Endothelial cell of umbilical vein (primary cell): Measurements from ENCODE around the gene GCGR. TPM values are rescaled to one million over a fixed set of nuclear protein-coding genes. Genes with fewer than 3 reads are reported as not detected.

ENCODE experiments used
- BruUV-seq: library from RNA; stranded (reverse); fragments of 400-500 nt; replicated peaks from 2 replicates; lab custom pipeline; 2021; lab: Mats Ljungman, UMichigan
- CTCF ChIA-PET: fragments of 300-600, 350-600 bp; sonication (Branson Sonifier 250); formaldehyde crosslinking; loops from one replicate; lab custom pipeline; 2021; ENCODE audit warnings: antibody characterized with exemption, inconsistent platforms; lab: Charles Lee
- POLR2A ChIA-PET: fragments of 300-600, 350-600 bp; sonication (Branson Sonifier 250); formaldehyde crosslinking; loops from one replicate; lab custom pipeline; 2021; ENCODE audit warnings: antibody characterized with exemption, inconsistent platforms; lab: Charles Lee
- DNase-seq: peaks from one replicate; pipeline ENCODE4 v3.0.0-alpha.2; 2011; ENCODE audit warnings: low read depth, low spot score
- FAIRE-seq: peaks from 2 replicates; lab custom pipeline; 2011; peaks lifted over from hg19 to GRCh38; lab: Jason Lieb, UNC
- H2AFZ ChIP-seq: 2 replicates; pipeline ENCODE4 v1.6.0; 2012; ENCODE audit warnings: low read depth, low read length, control low read depth, inconsistent platforms
- H3K27ac ChIP-seq: 2 replicates; pipeline ENCODE4 v1.5.1; 2011; ENCODE audit warnings: low read depth, mild to moderate bottlenecking, control low read depth, low read length, moderate library complexity; ENCODE audit not compliant: insufficient read depth
- H3K27me3 ChIP-seq, 2 experiments: 2 replicates each; pipeline versions ENCODE4 v1.6.0 to v1.6.1; 2011; ENCODE audit warnings: low read length in 2 of 2, mixed read lengths in 1 of 2; ENCODE audit not compliant: control insufficient read depth in 2 of 2, insufficient read depth in 2 of 2
- H3K36me3 ChIP-seq, 2 experiments: 2 replicates in 1 of 2; 3 replicates in 1 of 2; pipeline ENCODE4 v1.5.1; 2011; ENCODE audit warnings: low read length in 2 of 2, mild to moderate bottlenecking in 1 of 2, moderate library complexity in 1 of 2; ENCODE audit not compliant: control insufficient read depth in 2 of 2, insufficient read depth in 2 of 2; ENCODE audit errors: extremely low read depth in 1 of 2
- H3K4me1 ChIP-seq: 3 replicates; pipeline ENCODE4 v1.5.1; 2011; ENCODE audit warnings: mild to moderate bottlenecking, low read length; ENCODE audit not compliant: control insufficient read depth, insufficient read depth; ENCODE audit errors: extremely low read depth
- H3K4me2 ChIP-seq: 2 replicates; pipeline ENCODE4 v1.6.1; 2011; ENCODE audit warnings: low read length, control low read depth, mixed read lengths; ENCODE audit not compliant: insufficient read depth
- H3K4me3 ChIP-seq, 3 experiments: fragments of 200-600 bp in 1 of 3; sonication (generic), shearing (Covaris generic) in 1 of 3; replicated peaks in 1 of 3; 2 replicates each; pipeline ENCODE4 v1.5.1; 2011 to 2016; ENCODE audit warnings: control low read depth in 3 of 3, low read length in 3 of 3, mild to moderate bottlenecking in 2 of 3, inconsistent platforms in 1 of 3, low read depth in 1 of 3, moderate library complexity in 1 of 3; ENCODE audit not compliant: insufficient read depth in 1 of 3
- H3K79me2 ChIP-seq: 2 replicates; pipeline ENCODE4 v1.6.0; 2012; ENCODE audit warnings: low read length, inconsistent platforms; ENCODE audit not compliant: control insufficient read depth, insufficient read depth
- H3K9ac ChIP-seq: replicated peaks from 2 replicates; pipeline ENCODE3; 2011; ENCODE audit warnings: low read length, control low read depth; ENCODE audit not compliant: insufficient read depth; ENCODE audit errors: extremely low read depth
- H3K9me1 ChIP-seq: replicated peaks from 3 replicates; pipeline ENCODE4 v1.6.0; 2011; ENCODE audit warnings: mild to moderate bottlenecking, low read length; ENCODE audit not compliant: control insufficient read depth, insufficient read depth; ENCODE audit errors: extremely low read depth
- H3K9me3 ChIP-seq: replicated peaks from 2 replicates; pipeline ENCODE4 v1.5.1; 2012; ENCODE audit warnings: low read length, inconsistent platforms; ENCODE audit not compliant: control insufficient read depth, insufficient read depth
- H4K20me1 ChIP-seq: replicated peaks from 2 replicates; pipeline ENCODE3; 2011; ENCODE audit warnings: mild to moderate bottlenecking, low read length; ENCODE audit not compliant: control insufficient read depth, insufficient read depth; ENCODE audit errors: extremely low read depth
- EZH2 ChIP-seq: IDR thresholded peaks from 2 replicates; pipeline ENCODE4 v1.6.1; 2012; ENCODE audit warnings: borderline replicate concordance, low read depth, mild to moderate bottlenecking, moderate library complexity, low read length, inconsistent platforms; ENCODE audit not compliant: severe bottlenecking
- FOS ChIP-seq: IDR thresholded peaks from 2 replicates; pipeline ENCODE4 v1.6.1; 2011; ENCODE audit warnings: mild to moderate bottlenecking, low read length, moderate library complexity, borderline replicate concordance; ENCODE audit not compliant: insufficient read depth
- GATA2 ChIP-seq: IDR thresholded peaks from 2 replicates; pipeline ENCODE4 v1.7.0; 2011; ENCODE audit warnings: low read depth, mild to moderate bottlenecking, moderate library complexity, mixed read lengths, low read length; ENCODE audit not compliant: insufficient read length, insufficient read depth
- JUN ChIP-seq: IDR thresholded peaks from 2 replicates; pipeline ENCODE4 v1.6.1; 2011; ENCODE audit warnings: borderline replicate concordance, low read depth; ENCODE audit not compliant: insufficient read length, insufficient read depth
- MYC ChIP-seq: IDR thresholded peaks from one replicate; pipeline ENCODE4 v1.6.1; 2011; ENCODE audit warnings: mild to moderate bottlenecking, low read depth, low read length
- POLR2A ChIP-seq: IDR thresholded peaks from 2 replicates; pipeline ENCODE4 v1.6.1; 2012; ENCODE audit warnings: low read depth, mild to moderate bottlenecking, control low read depth, low read length
- POLR2AphosphoS5 ChIP-seq: IDR thresholded peaks from 2 replicates; pipeline ENCODE4 v1.6.1; 2012; ENCODE audit warnings: low read depth, mild to moderate bottlenecking, control low read depth, low read length, moderate library complexity; ENCODE audit not compliant: insufficient read depth
- dilution Hi-C: fragments of 300-500 bp; cut with MboI; formaldehyde crosslinking; loops from one replicate; pipeline ENCODE4 v1.15.0; 2019; ENCODE audit warnings: low sequenced_read_pairs; ENCODE audit not compliant: extremely low pct_ligation_motif_present
- intact Hi-C: fragments of 100-400 bp; cut with micrococcal nuclease; formaldehyde crosslinking; loops from one replicate; pipeline ENCODE4 v1.10.0; 2022
- polyA plus RNA-seq, 4 experiments: library from polyadenylated mRNA; depleted of rRNA in 3 of 4; stranded (reverse) in 3 of 4; unstranded in 1 of 4; fragments of >200 nt; gene quantifications; 2 replicates each; pipeline versions ENCODE4 v1.2.1 to v1.2.3, GENCODE V29; 2011 to 2012; ENCODE audit warnings: missing spikeins in 1 of 4
- total RNA-seq: library from RNA; stranded (reverse); gene quantifications from 2 replicates; pipeline ENCODE4 v1.2.3, GENCODE V29; 2021
- TF ChIP-seq, protein P1 (sequence below): IDR thresholded peaks from 2 replicates; pipeline ENCODE4 v1.6.1; 2011; ENCODE audit not compliant: insufficient read depth, insufficient read length
- TF ChIP-seq, protein P2 (sequence below), 2 donors: IDR thresholded peaks; 1 replicate in 1 of 2; 2 replicates in 1 of 2; pipeline ENCODE4 v1.5.1; 2011; ENCODE audit warnings: low read length in 2 of 2, mild to moderate bottlenecking in 2 of 2, moderate library complexity in 2 of 2, control low read depth in 1 of 2, inconsistent platforms in 1 of 2, low read depth in 1 of 2; ENCODE audit not compliant: insufficient read depth in 1 of 2; ENCODE audit errors: extremely low read depth in 1 of 2

Gene GCGR
- total and polyA plus RNA-seq, 2 donors (not counting 3 experiments of a cell fraction or from before 2014, with no cell fraction given): not detected

DNA sequence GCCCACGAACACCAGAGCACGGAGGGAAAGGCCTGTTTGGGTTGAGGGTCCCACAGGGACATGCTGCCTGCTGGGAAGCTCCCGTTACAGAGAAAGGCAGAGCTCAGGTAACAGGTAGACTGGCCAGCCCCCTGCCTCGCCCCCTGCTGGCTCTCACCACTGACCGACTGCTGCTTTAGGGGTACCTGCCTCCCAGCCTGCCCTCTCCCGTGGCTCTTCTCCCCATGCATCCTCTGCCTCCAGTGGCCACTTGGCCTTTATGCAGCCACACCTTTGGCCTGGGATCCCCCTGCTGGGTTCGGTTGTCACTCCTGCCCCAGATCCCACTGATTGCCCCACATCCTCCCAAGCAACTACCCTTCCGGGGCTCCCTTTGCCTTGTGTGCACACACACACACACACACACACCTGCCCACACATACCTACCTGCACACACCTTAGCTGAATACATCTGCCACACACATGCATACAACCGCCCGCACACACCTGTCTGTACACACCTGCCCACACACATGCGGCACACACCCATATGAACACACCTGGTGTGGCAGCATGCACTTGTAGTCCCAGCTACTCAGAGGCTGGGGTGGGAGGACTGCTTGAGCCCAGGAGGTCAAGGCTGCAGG is 22.0 kb downstream of the GCGR start:
- CTCF ChIA-PET: no interaction called here
- Histone ChIP-seq H3K27ac (no peak overlapping the region), H3K9me1 (no peaks in the 10 kb centered on the region), H3K79me2 (peaks cover 3% of the 10 kb centered on the region), H3K27me3 (no peaks in the 10 kb centered on the region), H3K9me3 (no peaks in the 10 kb centered on the region), H3K4me3 (no peak overlapping the region), H3K4me1 (no peaks in the 10 kb centered on the region), H4K20me1 (no peaks in the 10 kb centered on the region), H2AFZ (no peak overlapping the region), H3K9ac (no peak overlapping the region), H3K36me3 (peaks cover 0 to 9% of the 10 kb centered on the region in 2 experiments), H3K4me2 (no peak overlapping the region)
- POLR2A ChIA-PET: no interaction called here
- FAIRE-seq: no peak
- TF ChIP-seq POLR2AphosphoS5 (no peak), JUN (no peak), FOS (no peak), MYC (no peak), POLR2A (no peak), GATA2 (no peak), EZH2 (no peak)
- TF ChIP-seq, protein P1, sequence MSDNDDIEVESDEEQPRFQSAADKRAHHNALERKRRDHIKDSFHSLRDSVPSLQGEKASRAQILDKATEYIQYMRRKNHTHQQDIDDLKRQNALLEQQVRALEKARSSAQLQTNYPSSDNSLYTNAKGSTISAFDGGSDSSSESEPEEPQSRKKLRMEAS: no peak
- TF ChIP-seq, protein P2, sequence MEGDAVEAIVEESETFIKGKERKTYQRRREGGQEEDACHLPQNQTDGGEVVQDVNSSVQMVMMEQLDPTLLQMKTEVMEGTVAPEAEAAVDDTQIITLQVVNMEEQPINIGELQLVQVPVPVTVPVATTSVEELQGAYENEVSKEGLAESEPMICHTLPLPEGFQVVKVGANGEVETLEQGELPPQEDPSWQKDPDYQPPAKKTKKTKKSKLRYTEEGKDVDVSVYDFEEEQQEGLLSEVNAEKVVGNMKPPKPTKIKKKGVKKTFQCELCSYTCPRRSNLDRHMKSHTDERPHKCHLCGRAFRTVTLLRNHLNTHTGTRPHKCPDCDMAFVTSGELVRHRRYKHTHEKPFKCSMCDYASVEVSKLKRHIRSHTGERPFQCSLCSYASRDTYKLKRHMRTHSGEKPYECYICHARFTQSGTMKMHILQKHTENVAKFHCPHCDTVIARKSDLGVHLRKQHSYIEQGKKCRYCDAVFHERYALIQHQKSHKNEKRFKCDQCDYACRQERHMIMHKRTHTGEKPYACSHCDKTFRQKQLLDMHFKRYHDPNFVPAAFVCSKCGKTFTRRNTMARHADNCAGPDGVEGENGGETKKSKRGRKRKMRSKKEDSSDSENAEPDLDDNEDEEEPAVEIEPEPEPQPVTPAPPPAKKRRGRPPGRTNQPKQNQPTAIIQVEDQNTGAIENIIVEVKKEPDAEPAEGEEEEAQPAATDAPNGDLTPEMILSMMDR (IDR thresholded peaks at IDR 0.05; ENCODE audit: extremely low read depth in 1 of 2, insufficient read depth in 1 of 2, low read depth in 1 of 2, low read length in 2 of 2): no peak
- dilution Hi-C loops (no loop called here), intact Hi-C loops (no loop called here)
- DNase-seq: no peak
- no TSS peak for BruUV-seq
